Measurements from ENCODE around the gene AS3MT.
"Not testable (repeated sequence)": the region's sequence is repeated elsewhere in the genome, so short reads cannot be mapped to it uniquely, and the experiment has no call there.

Gene AS3MT

GRCh38 chr10:102853237-102853636, 16.0 kb upstream of the AS3MT start:
- not testable (repeated sequence) for H3K4me3 ChIP-seq (ENCODE audit: low read depth, low read length); DNase-seq (ENCODE audit: low read depth)

- DNase-seq (ENCODE audit: low read depth), result peak; percentile 98
- not testable (repeated sequence) for H3K4me3 ChIP-seq (ENCODE audit: low read depth, low read length)
Measured at GRCh38 chr10:102855731-102856436, 13.4 kb upstream of the AS3MT start.

- no peak for DNase-seq (ENCODE audit: low read depth)
Measured at GRCh38 chr10:102856758-102857424, 12.4 kb upstream of the AS3MT start.

GRCh38 chr10:102859911-102860310, 9.4 kb upstream of the AS3MT start:
- no peak for DNase-seq (ENCODE audit: low read depth)
- no peak overlapping the region for H3K4me3 ChIP-seq (ENCODE audit: low read depth, low read length)

More at GRCh38 chr10:102856758-102857424, 12.4 kb upstream of the AS3MT start:
- no peak overlapping the region for H3K4me3 ChIP-seq (ENCODE audit: low read depth, low read length)

- no peak overlapping the region for H3K4me3 ChIP-seq (ENCODE audit: low read depth, low read length)
- DNase-seq (ENCODE audit: low read depth), result no peak
Measured at GRCh38 chr10:102863660-102864059, 5.6 kb upstream of the AS3MT start.

GRCh38 chr10:102865620-102866019, 3.6 kb upstream of the AS3MT start:
- DNase-seq (ENCODE audit: low read depth), result no peak
- H3K4me3 ChIP-seq (ENCODE audit: low read depth, low read length), result no peak overlapping the region

- no peak for DNase-seq (ENCODE audit: low read depth)
- H3K4me3 ChIP-seq (ENCODE audit: low read depth, low read length), result peak overlapping the region; percentile 52
Measured at GRCh38 chr10:102868911-102869257, 386 bp upstream of the AS3MT start.

- peak overlapping the region; percentile 52 for H3K4me3 ChIP-seq (ENCODE audit: low read depth, low read length)
- DNase-seq (ENCODE audit: low read depth), result no peak
Measured at GRCh38 chr10:102870221-102870620, 951 bp downstream of the AS3MT start.

- DNase-seq (ENCODE audit: low read depth), result no peak
- H3K4me3 ChIP-seq (ENCODE audit: low read depth, low read length), result no peak overlapping the region
Measured at GRCh38 chr10:102872163-102872562, 2.9 kb downstream of the AS3MT start.

GRCh38 chr10:102876747-102877153, 7.5 kb downstream of the AS3MT start:
- no peak overlapping the region for H3K4me3 ChIP-seq (ENCODE audit: low read depth, low read length)
- no peak for DNase-seq (ENCODE audit: low read depth)

- no peak overlapping the region for H3K4me3 ChIP-seq (ENCODE audit: low read depth, low read length)
- no peak for DNase-seq (ENCODE audit: low read depth)
Measured at GRCh38 chr10:102878629-102879028, 9.4 kb downstream of the AS3MT start.

GRCh38 chr10:102880256-102880655, 11.0 kb downstream of the AS3MT start:
- H3K4me3 ChIP-seq (ENCODE audit: low read depth, low read length), result no peak overlapping the region
- no peak for DNase-seq (ENCODE audit: low read depth)

- no peak overlapping the region for H3K4me3 ChIP-seq (ENCODE audit: low read depth, low read length)
- no peak for DNase-seq (ENCODE audit: low read depth)
Measured at GRCh38 chr10:102888048-102888447, 18.8 kb downstream of the AS3MT start.

- no peak overlapping the region for H3K4me3 ChIP-seq (ENCODE audit: low read depth, low read length)
- DNase-seq (ENCODE audit: low read depth), result no peak
Measured at GRCh38 chr10:102894466-102895213, 25.4 kb downstream of the AS3MT start.

- DNase-seq (ENCODE audit: low read depth), result no peak
- no peak overlapping the region for H3K4me3 ChIP-seq (ENCODE audit: low read depth, low read length)
Measured at GRCh38 chr10:102900006-102900405, 30.7 kb downstream of the AS3MT start.

GRCh38 chr10:102904346-102904745, 35.1 kb downstream of the AS3MT start:
- DNase-seq (ENCODE audit: low read depth), result no peak

GRCh38 chr10:102906507-102906906, 37.2 kb downstream of the AS3MT start:
- DNase-seq (ENCODE audit: low read depth), result no peak
- no peak overlapping the region for H3K4me3 ChIP-seq (ENCODE audit: low read depth, low read length)

More at GRCh38 chr10:102904346-102904745, 35.1 kb downstream of the AS3MT start:
- H3K4me3 ChIP-seq (ENCODE audit: low read depth, low read length), result no peak overlapping the region

GRCh38 chr10:102914781-102915180, 45.5 kb downstream of the AS3MT start:
- DNase-seq (ENCODE audit: low read depth), result no peak
- H3K4me3 ChIP-seq (ENCODE audit: low read depth, low read length), result no peak overlapping the region

GRCh38 chr10:102916173-102916572, 46.9 kb downstream of the AS3MT start:
- H3K4me3 ChIP-seq (ENCODE audit: low read depth, low read length), result no peak overlapping the region
- no peak for DNase-seq (ENCODE audit: low read depth)

- DNase-seq (ENCODE audit: low read depth), result peak; percentile 11
Measured at GRCh38 chr10:102917314-102917961, 48.2 kb downstream of the AS3MT start.

More at GRCh38 chr10:102917314-102917961, 48.2 kb downstream of the AS3MT start:
- peak overlapping the region; percentile 81 for H3K4me3 ChIP-seq (ENCODE audit: low read depth, low read length)

Data from skeletal muscle cell (primary cell).